Endothelial cell of umbilical vein (primary cell): ENCODE results near the gene ADAM19.

Experiments used
- CTCF ChIP-seq, 2 donors: IDR thresholded peaks; 1 replicate in 1 of 2; 2 replicates in 1 of 2; pipeline ENCODE4 v1.5.1; 2011; ENCODE audit warnings: low read length in 2 of 2, mild to moderate bottlenecking in 2 of 2, moderate library complexity in 2 of 2, control low read depth in 1 of 2, inconsistent platforms in 1 of 2, low read depth in 1 of 2; ENCODE audit not compliant: insufficient read depth in 1 of 2; ENCODE audit errors: extremely low read depth in 1 of 2
- MYC ChIP-seq: IDR thresholded peaks from one replicate; pipeline ENCODE4 v1.6.1; 2011; ENCODE audit warnings: mild to moderate bottlenecking, low read depth, low read length
- POLR2A ChIP-seq: IDR thresholded peaks from 2 replicates; pipeline ENCODE4 v1.6.1; 2012; ENCODE audit warnings: low read depth, mild to moderate bottlenecking, control low read depth, low read length

- TF ChIP-seq CTCF (IDR thresholded peaks at IDR 0.05; ENCODE audit: extremely low read depth in 1 of 2, insufficient read depth in 1 of 2, low read depth in 1 of 2, low read length in 2 of 2) (no peak), POLR2A (no peak), MYC (no peak)
These were observed 33.1 kb downstream of the ADAM19 start for GRCh38 chr5:157542282-157543000.
